ENCODE measurements around the gene SMYD3.

DNA sequence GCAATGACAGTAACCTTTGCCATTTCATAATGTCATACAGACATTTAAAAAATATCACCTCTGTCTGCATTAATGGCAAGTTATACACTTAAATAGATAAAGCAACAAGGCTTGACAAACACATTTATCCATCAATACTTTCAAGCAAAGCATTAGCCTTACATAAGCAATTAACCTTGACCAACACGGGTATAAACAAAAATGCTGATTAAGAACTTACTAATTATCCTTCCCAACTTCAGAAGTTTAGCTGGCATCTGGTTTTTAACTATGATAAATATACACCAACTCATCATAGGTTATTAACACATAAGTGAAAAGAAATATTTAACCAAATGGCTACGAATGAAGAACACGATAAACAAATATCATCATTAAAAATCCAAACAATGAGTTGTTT is 188.5 kb downstream of the SMYD3 start:
- no peak for TF ChIP-seq POLR2A (IDR thresholded peaks at IDR 0.05)
- TF ChIP-seq, protein P1, sequence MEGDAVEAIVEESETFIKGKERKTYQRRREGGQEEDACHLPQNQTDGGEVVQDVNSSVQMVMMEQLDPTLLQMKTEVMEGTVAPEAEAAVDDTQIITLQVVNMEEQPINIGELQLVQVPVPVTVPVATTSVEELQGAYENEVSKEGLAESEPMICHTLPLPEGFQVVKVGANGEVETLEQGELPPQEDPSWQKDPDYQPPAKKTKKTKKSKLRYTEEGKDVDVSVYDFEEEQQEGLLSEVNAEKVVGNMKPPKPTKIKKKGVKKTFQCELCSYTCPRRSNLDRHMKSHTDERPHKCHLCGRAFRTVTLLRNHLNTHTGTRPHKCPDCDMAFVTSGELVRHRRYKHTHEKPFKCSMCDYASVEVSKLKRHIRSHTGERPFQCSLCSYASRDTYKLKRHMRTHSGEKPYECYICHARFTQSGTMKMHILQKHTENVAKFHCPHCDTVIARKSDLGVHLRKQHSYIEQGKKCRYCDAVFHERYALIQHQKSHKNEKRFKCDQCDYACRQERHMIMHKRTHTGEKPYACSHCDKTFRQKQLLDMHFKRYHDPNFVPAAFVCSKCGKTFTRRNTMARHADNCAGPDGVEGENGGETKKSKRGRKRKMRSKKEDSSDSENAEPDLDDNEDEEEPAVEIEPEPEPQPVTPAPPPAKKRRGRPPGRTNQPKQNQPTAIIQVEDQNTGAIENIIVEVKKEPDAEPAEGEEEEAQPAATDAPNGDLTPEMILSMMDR (IDR thresholded peaks at IDR 0.05), result no peak
